ENCODE results near the gene TBC1D8.

The TBC1D8 gene

GRCh38 chr2:101162561-101163330 lies 11.6 kb upstream of the TBC1D8 start:
- DNase-seq (ENCODE audit: low read depth in 2 of 2): no peak

- no peak for DNase-seq (ENCODE audit: low read depth in 2 of 2)
Measured at GRCh38 chr2:101161658-101162057, 10.5 kb upstream of the TBC1D8 start.

GRCh38 chr2:101160454-101160853 lies 9.3 kb upstream of the TBC1D8 start:
- no peak for DNase-seq (ENCODE audit: low read depth in 2 of 2)

GRCh38 chr2:101159526-101159925 lies 8.3 kb upstream of the TBC1D8 start:
- DNase-seq (ENCODE audit: low read depth in 2 of 2): no peak

- DNase-seq (ENCODE audit: low read depth in 2 of 2): no peak
Measured at GRCh38 chr2:101157272-101157671, 6.1 kb upstream of the TBC1D8 start.

- DNase-seq (ENCODE audit: low read depth in 2 of 2): no peak
Measured at GRCh38 chr2:101153787-101154186, 2.6 kb upstream of the TBC1D8 start.

- DNase-seq (ENCODE audit: low read depth in 2 of 2): no peak
Measured at GRCh38 chr2:101153077-101153707, 2.0 kb upstream of the TBC1D8 start.

GRCh38 chr2:101152272-101153076 lies 1.3 kb upstream of the TBC1D8 start:
- no peak for DNase-seq (ENCODE audit: low read depth in 2 of 2)

- no peak for DNase-seq (ENCODE audit: low read depth in 2 of 2)
Measured at GRCh38 chr2:101151859-101152271, 683 bp upstream of the TBC1D8 start.

GRCh38 chr2:101150306-101151145 lies 656 bp downstream of the TBC1D8 start:
- DNase-seq (ENCODE audit: low read depth in 2 of 2): no peak

- DNase-seq (ENCODE audit: low read depth in 2 of 2): no peak
Measured at GRCh38 chr2:101149241-101150192, 1.7 kb downstream of the TBC1D8 start.

- no peak for DNase-seq (ENCODE audit: low read depth in 2 of 2)
Measured at GRCh38 chr2:101148777-101149176, 2.4 kb downstream of the TBC1D8 start.

GRCh38 chr2:101147971-101148370 lies 3.2 kb downstream of the TBC1D8 start:
- DNase-seq (ENCODE audit: low read depth in 2 of 2): no peak

- DNase-seq (ENCODE audit: low read depth in 2 of 2): no peak
Measured at GRCh38 chr2:101147062-101147461, 4.1 kb downstream of the TBC1D8 start.

GRCh38 chr2:101146535-101146934 lies 4.6 kb downstream of the TBC1D8 start:
- DNase-seq (ENCODE audit: low read depth in 2 of 2): no peak

- DNase-seq (ENCODE audit: low read depth in 2 of 2): no peak
Measured at GRCh38 chr2:101145406-101145805, 5.8 kb downstream of the TBC1D8 start.

GRCh38 chr2:101142163-101142562 lies 9.0 kb downstream of the TBC1D8 start:
- DNase-seq (ENCODE audit: low read depth in 2 of 2): no peak

- no peak for DNase-seq (ENCODE audit: low read depth in 2 of 2)
Measured at GRCh38 chr2:101140978-101141655, 10.1 kb downstream of the TBC1D8 start.

- DNase-seq (ENCODE audit: low read depth in 2 of 2): no peak
Measured at GRCh38 chr2:101140237-101140636, 10.9 kb downstream of the TBC1D8 start.

GRCh38 chr2:101139495-101139894 lies 11.7 kb downstream of the TBC1D8 start:
- no peak for DNase-seq (ENCODE audit: low read depth in 2 of 2)

Measured in fibroblast of skin of left biceps (primary cell).